ENCODE results near the gene VAPA. TPM values are rescaled to one million over a fixed set of nuclear protein-coding genes. Genes with fewer than 3 reads are reported as not detected.
A peak's percentile ranks its signal among the peaks of the same experiment; 100 is the strongest.
"Not testable (repeated sequence)": the region's sequence is repeated elsewhere in the genome, so short reads cannot be mapped to it uniquely, and the experiment has no call there.

VAPA gene
- total RNA-seq, 1 experiment from 2014 or later, result 137 TPM

DNA sequence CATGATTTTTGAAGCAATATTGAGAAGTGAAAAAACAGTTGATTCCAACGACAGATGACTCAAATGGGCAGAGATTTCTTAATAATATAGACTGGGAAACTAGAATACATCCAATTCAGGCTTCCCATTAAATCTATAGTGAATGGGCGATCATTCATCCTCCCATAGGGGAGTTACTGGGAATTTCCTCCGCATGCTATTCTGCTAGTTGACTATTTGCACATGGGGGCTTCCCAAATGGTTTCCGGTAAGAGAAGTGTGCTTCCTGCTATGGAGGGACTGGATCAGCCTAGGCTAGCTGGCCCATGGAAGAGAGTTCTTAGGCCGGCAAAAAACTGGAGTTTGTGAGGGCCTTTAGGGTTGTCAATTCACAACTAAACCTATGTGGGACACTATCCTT, 2.6 kb upstream of the VAPA start:
- CTCF ChIA-PET, result no interaction called here
- no peaks in the 10 kb centered on the region; the same call in 1 of the 2 replicates for H3K27me3 Mint-ChIP-seq (ENCODE audit: low read depth)
- no peaks in the 10 kb centered on the region for H3K36me3 Mint-ChIP-seq
- H3K4me3 Mint-ChIP-seq, result no peak overlapping the region
- H3K27ac Mint-ChIP-seq, result no peak overlapping the region
- DNase-seq (ENCODE audit: low spot score) (no peak), ATAC-seq (no peak)
- TF ChIP-seq SMAD4 (CRISPR knock-in tag; IDR thresholded peaks at IDR 0.05) (no peak), HMGXB4 (CRISPR knock-in tag; IDR thresholded peaks at IDR 0.05) (no peak)
- peaks cover 5% of the 10 kb centered on the region; the same call in 1 of the 2 replicates for H3K9me3 Mint-ChIP-seq
- H3K4me1 Mint-ChIP-seq, result peaks cover 17% of the 10 kb centered on the region
- POLR2A ChIA-PET, result no interaction called here

GRCh38 chr18:9912285-9912684, 1.5 kb upstream of the VAPA start:
- CTCF ChIA-PET; H3K27me3 Mint-ChIP-seq (ENCODE audit: low read depth); H3K27ac Mint-ChIP-seq; DNase-seq (ENCODE audit: low spot score); H3K4me3 Mint-ChIP-seq; ATAC-seq; H3K9me3 Mint-ChIP-seq; H3K36me3 Mint-ChIP-seq: not testable (repeated sequence)
- POLR2A ChIA-PET, result interaction anchor here (1.8 kb wide), 1 partner anchor 74 kb away, joined by 8 read pairs; no protein-coding TSS in a partner anchor
- peaks cover 23% of the 10 kb centered on the region for H3K4me1 Mint-ChIP-seq
- peak; percentile 57 for TF ChIP-seq NFYB (CRISPR knock-in tag; conservative IDR thresholded peaks at IDR 0.05; ENCODE audit: low read depth)

DNA sequence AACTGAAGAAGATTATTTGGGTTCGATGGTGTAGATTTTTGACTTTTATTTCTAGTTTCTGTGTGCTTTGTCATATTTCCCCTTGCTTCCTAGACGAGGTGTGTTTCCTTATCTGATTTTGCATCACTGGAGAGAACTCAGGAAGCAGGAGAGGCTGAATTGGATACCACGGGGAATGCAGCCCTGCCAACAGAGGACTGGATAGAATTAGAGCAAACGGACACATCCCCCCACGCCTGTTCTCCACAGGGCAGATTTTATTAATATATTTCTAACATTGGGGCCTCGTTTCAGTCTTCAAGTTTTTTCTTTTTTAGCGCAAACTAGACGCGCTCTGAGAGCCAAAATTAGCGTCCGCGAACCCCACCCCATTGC, 678 bp upstream of the VAPA start:
- TF ChIP-seq, protein P1, sequence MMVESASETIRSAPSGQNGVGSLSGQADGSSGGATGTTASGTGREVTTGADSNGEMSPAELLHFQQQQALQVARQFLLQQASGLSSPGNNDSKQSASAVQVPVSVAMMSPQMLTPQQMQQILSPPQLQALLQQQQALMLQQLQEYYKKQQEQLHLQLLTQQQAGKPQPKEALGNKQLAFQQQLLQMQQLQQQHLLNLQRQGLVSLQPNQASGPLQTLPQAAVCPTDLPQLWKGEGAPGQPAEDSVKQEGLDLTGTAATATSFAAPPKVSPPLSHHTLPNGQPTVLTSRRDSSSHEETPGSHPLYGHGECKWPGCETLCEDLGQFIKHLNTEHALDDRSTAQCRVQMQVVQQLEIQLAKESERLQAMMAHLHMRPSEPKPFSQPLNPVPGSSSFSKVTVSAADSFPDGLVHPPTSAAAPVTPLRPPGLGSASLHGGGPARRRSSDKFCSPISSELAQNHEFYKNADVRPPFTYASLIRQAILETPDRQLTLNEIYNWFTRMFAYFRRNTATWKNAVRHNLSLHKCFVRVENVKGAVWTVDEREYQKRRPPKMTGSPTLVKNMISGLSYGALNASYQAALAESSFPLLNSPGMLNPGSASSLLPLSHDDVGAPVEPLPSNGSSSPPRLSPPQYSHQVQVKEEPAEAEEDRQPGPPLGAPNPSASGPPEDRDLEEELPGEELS (CRISPR knock-in tag; IDR thresholded peaks at IDR 0.05), result no peak
- no peak for TF ChIP-seq E2F1 (CRISPR knock-in tag; IDR thresholded peaks at IDR 0.05)
- TF ChIP-seq OVOL2 (CRISPR knock-in tag; IDR thresholded peaks at IDR 0.05; ENCODE audit: borderline replicate concordance), result no peak
- no peak for TF ChIP-seq ERG (CRISPR knock-in tag; IDR thresholded peaks at IDR 0.05)
- TF ChIP-seq CBFB (CRISPR knock-in tag; IDR thresholded peaks at IDR 0.05; ENCODE audit: low read depth), result no peak
- no peak for TF ChIP-seq RELA (CRISPR knock-in tag; IDR thresholded peaks at IDR 0.05; ENCODE audit: borderline replicate concordance)
- TF ChIP-seq ESRRA (CRISPR knock-in tag; IDR thresholded peaks at IDR 0.05; ENCODE audit: borderline replicate concordance), result no peak
- no peak for TF ChIP-seq ZNF532 (CRISPR knock-in tag; IDR thresholded peaks at IDR 0.05; ENCODE audit: borderline replicate concordance)
- TF ChIP-seq ELF4 (CRISPR knock-in tag; IDR thresholded peaks at IDR 0.05; ENCODE audit: low read depth), result no peak
- TF ChIP-seq, protein P2, sequence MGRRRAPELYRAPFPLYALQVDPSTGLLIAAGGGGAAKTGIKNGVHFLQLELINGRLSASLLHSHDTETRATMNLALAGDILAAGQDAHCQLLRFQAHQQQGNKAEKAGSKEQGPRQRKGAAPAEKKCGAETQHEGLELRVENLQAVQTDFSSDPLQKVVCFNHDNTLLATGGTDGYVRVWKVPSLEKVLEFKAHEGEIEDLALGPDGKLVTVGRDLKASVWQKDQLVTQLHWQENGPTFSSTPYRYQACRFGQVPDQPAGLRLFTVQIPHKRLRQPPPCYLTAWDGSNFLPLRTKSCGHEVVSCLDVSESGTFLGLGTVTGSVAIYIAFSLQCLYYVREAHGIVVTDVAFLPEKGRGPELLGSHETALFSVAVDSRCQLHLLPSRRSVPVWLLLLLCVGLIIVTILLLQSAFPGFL (CRISPR knock-in tag; IDR thresholded peaks at IDR 0.05; ENCODE audit: borderline replicate concordance), result no peak
- no peak for TF ChIP-seq ATF3 (CRISPR knock-in tag; conservative IDR thresholded peaks at IDR 0.05)
- TF ChIP-seq, protein P3, sequence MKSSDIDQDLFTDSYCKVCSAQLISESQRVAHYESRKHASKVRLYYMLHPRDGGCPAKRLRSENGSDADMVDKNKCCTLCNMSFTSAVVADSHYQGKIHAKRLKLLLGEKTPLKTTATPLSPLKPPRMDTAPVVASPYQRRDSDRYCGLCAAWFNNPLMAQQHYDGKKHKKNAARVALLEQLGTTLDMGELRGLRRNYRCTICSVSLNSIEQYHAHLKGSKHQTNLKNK (CRISPR knock-in tag; IDR thresholded peaks at IDR 0.05), result no peak
- no peak for TF ChIP-seq ZNF219 (CRISPR knock-in tag; IDR thresholded peaks at IDR 0.05; ENCODE audit: borderline replicate concordance)
- TF ChIP-seq TEAD1 (CRISPR knock-in tag; IDR thresholded peaks at IDR 0.05), result no peak
- H3K9me3 Mint-ChIP-seq, result peaks cover 5% of the 10 kb centered on the region; the same call in 1 of the 2 replicates
- no peaks in the 10 kb centered on the region; the same call in 1 of the 2 replicates for H3K27me3 Mint-ChIP-seq (ENCODE audit: low read depth)
- ChIA-PET CTCF (interaction anchor here (1.0 to 1.3 kb wide), 4 partner anchors 8 to 122 kb away, joined by 3 read pairs; no protein-coding TSS in a partner anchor), POLR2A (interaction anchor here (0.6 to 1.8 kb wide), 6 partner anchors 9 to 298 kb away, joined by 3 to 8 read pairs (median 5); no protein-coding TSS in a partner anchor)
- no peaks in the 10 kb centered on the region for H3K36me3 Mint-ChIP-seq
- H3K27ac Mint-ChIP-seq, result no peak overlapping the region
- DNase-seq (ENCODE audit: low spot score), result no peak
- peak overlapping the region; percentile 85 for H3K4me3 Mint-ChIP-seq
- peaks cover 23% of the 10 kb centered on the region for H3K4me1 Mint-ChIP-seq
- peak; percentile 2; the same call in 1 of the 2 replicates for ATAC-seq
